OCI-LY1 (cell line): ENCODE data around the gene UBR3.

Experiments
- H2AFZ ChIP-seq: fragments of 200-600 bp; sonication (generic), shearing (Covaris generic); 2 replicates; pipeline ENCODE4 v1.6.0; 2014; ENCODE audit warnings: antibody characterized with exemption, mild to moderate bottlenecking, low read length
- H3F3A ChIP-seq: fragments of 200-600 bp; sonication (generic), shearing (Covaris generic); 2 replicates; pipeline ENCODE4 v1.6.0; 2014; ENCODE audit warnings: mild to moderate bottlenecking, antibody characterized with exemption, low read length, moderate library complexity; ENCODE audit not compliant: insufficient read depth
- H3K27ac ChIP-seq: fragments of 200-600 bp; sonication (generic); 2 replicates; pipeline ENCODE4 v1.5.1; 2014; ENCODE audit warnings: low read length, mixed run types, mild to moderate bottlenecking, low read depth; ENCODE audit not compliant: poor library complexity, severe bottlenecking
- H3K27me3 ChIP-seq: fragments of 200-600 bp; sonication (generic); 2 replicates; pipeline ENCODE4 v1.6.0; 2014; ENCODE audit warnings: antibody characterized with exemption, mild to moderate bottlenecking, low read length, moderate library complexity; ENCODE audit not compliant: insufficient read depth
- H3K36me3 ChIP-seq: fragments of 200-600 bp; sonication (generic); 2 replicates; pipeline ENCODE4 v1.6.1; 2014; ENCODE audit warnings: mild to moderate bottlenecking, antibody characterized with exemption, low read length, moderate library complexity, mixed read lengths; ENCODE audit not compliant: insufficient read depth
- H3K4me1 ChIP-seq: fragments of 200-600 bp; sonication (generic); 2 replicates; pipeline ENCODE4 v1.5.1; 2014; ENCODE audit warnings: mild to moderate bottlenecking, low read length, moderate library complexity; ENCODE audit not compliant: insufficient read depth, severe bottlenecking
- H3K4me2 ChIP-seq: fragments of 200-600 bp; sonication (generic), shearing (Covaris generic); 2 replicates; pipeline ENCODE4 v1.6.1; 2014; ENCODE audit warnings: low read length
- H3K4me3 ChIP-seq: fragments of 200-600 bp; sonication (generic); 2 replicates; pipeline ENCODE4 v1.5.1; 2014; ENCODE audit warnings: low read length, low read depth, mild to moderate bottlenecking, mixed read lengths; ENCODE audit not compliant: poor library complexity, severe bottlenecking
- H3K79me2 ChIP-seq: fragments of 200-600 bp; shearing (Covaris generic); 2 replicates; pipeline ENCODE4 v1.6.1; 2016; ENCODE audit warnings: mixed run types, low read length, mixed read lengths; ENCODE audit not compliant: insufficient read depth
- H3K9ac ChIP-seq: fragments of 200-600 bp; sonication (generic), shearing (Covaris generic); 2 replicates; pipeline ENCODE4 v1.6.1; 2014; ENCODE audit warnings: mild to moderate bottlenecking, low read length, mixed read lengths
- H3K9me2 ChIP-seq: fragments of 200-600 bp; sonication (generic), shearing (Covaris generic); 2 replicates; pipeline ENCODE4 v1.6.1; 2014; ENCODE audit warnings: low read depth, mild to moderate bottlenecking, low read length, mixed read lengths
- H3K9me3 ChIP-seq: fragments of 200-600 bp; shearing (Covaris generic); 2 replicates; pipeline ENCODE4 v1.6.1; 2014; ENCODE audit warnings: low read length, mixed read lengths
- H4K20me1 ChIP-seq: fragments of 200-600 bp; sonication (generic), shearing (Covaris generic); 2 replicates; pipeline ENCODE4 v1.6.0; 2016; ENCODE audit warnings: mild to moderate bottlenecking, low read length; ENCODE audit not compliant: insufficient read depth
- EZH2 ChIP-seq: fragments of 200-600 bp; sonication (generic), shearing (Covaris generic); IDR thresholded peaks from 2 replicates; pipeline ENCODE4 v1.8.0; 2017; ENCODE audit warnings: borderline replicate concordance, mixed run types, mild to moderate bottlenecking, antibody characterized with exemption, low read length, moderate library complexity, mixed read lengths
- TF ChIP-seq, protein P1 (sequence below): fragments of 200-600 bp; sonication (generic), shearing (Covaris generic); IDR thresholded peaks from 2 replicates; pipeline ENCODE4 v1.5.1; 2017; ENCODE audit warnings: mild to moderate bottlenecking, antibody characterized with exemption, low read length, moderate library complexity, mixed read lengths

The UBR3 gene

DNA sequence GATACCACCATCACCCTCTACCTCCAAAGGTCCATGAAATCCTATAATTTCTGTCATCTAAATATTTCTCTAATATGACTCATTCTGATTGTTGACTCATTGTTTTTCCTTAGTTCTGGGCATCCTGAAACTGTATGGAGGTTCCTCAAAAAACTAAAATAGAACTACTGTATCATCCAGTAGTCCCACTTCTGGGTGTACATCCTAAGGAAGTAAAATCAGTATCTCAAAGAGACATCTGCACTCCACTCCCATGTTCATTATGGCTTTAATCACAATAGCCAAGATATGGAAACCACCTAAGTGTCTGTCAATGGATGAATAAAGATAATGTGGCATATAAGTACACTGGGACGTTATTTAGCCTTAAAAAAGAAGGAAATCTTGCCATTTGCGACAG is 224.9 kb downstream of the UBR3 start:
- no peak overlapping the region for H3K4me2 ChIP-seq
- no peaks in the 10 kb centered on the region for H3K9me2 ChIP-seq
- no peaks in the 10 kb centered on the region for H3K79me2 ChIP-seq
- no peak overlapping the region for H3K27ac ChIP-seq
- TF ChIP-seq, protein P1, sequence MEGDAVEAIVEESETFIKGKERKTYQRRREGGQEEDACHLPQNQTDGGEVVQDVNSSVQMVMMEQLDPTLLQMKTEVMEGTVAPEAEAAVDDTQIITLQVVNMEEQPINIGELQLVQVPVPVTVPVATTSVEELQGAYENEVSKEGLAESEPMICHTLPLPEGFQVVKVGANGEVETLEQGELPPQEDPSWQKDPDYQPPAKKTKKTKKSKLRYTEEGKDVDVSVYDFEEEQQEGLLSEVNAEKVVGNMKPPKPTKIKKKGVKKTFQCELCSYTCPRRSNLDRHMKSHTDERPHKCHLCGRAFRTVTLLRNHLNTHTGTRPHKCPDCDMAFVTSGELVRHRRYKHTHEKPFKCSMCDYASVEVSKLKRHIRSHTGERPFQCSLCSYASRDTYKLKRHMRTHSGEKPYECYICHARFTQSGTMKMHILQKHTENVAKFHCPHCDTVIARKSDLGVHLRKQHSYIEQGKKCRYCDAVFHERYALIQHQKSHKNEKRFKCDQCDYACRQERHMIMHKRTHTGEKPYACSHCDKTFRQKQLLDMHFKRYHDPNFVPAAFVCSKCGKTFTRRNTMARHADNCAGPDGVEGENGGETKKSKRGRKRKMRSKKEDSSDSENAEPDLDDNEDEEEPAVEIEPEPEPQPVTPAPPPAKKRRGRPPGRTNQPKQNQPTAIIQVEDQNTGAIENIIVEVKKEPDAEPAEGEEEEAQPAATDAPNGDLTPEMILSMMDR, result no peak
- H3K27me3 ChIP-seq, result no peaks in the 10 kb centered on the region
- no peaks in the 10 kb centered on the region for H3K36me3 ChIP-seq
- no peaks in the 10 kb centered on the region for H3F3A ChIP-seq
- no peaks in the 10 kb centered on the region for H3K4me1 ChIP-seq
- no peaks in the 10 kb centered on the region for H4K20me1 ChIP-seq
- no peak overlapping the region for H2AFZ ChIP-seq
- no peak overlapping the region for H3K4me3 ChIP-seq
- no peak overlapping the region for H3K9ac ChIP-seq
- H3K9me3 ChIP-seq, result no peaks in the 10 kb centered on the region

DNA sequence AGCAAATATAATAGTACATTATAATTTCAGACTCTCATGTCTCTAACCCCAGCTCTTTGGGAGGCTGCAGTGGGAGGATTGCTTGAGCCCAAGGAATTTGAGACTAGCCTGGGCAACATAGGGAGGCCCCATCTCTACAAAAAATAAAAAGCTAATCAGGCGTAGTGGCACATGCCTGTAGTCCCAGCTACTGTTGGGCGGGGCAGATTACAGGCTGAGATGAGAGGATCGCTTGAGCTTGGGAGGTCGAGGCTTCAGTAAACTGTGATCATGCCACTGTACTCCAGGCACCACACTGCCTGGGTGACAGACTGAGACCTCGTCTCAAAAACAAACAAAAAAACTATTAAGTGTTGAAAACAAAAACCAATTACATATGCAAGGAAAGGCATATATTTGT is 227.7 kb downstream of the UBR3 start:
- Histone ChIP-seq H3K27ac (no peak overlapping the region), H3K9me3 (no peaks in the 10 kb centered on the region), H3K4me1 (no peaks in the 10 kb centered on the region), H3K27me3 (no peaks in the 10 kb centered on the region), H3K9ac (no peak overlapping the region), H3K4me2 (no peak overlapping the region), H3F3A (no peaks in the 10 kb centered on the region), H3K9me2 (no peaks in the 10 kb centered on the region; the same call in 1 of the 2 replicates), H2AFZ (no peak overlapping the region), H3K4me3 (no peak overlapping the region), H4K20me1 (no peaks in the 10 kb centered on the region), H3K79me2 (no peaks in the 10 kb centered on the region), H3K36me3 (no peaks in the 10 kb centered on the region)
- TF ChIP-seq, protein P1, result no peak
- TF ChIP-seq EZH2, result no peak

DNA sequence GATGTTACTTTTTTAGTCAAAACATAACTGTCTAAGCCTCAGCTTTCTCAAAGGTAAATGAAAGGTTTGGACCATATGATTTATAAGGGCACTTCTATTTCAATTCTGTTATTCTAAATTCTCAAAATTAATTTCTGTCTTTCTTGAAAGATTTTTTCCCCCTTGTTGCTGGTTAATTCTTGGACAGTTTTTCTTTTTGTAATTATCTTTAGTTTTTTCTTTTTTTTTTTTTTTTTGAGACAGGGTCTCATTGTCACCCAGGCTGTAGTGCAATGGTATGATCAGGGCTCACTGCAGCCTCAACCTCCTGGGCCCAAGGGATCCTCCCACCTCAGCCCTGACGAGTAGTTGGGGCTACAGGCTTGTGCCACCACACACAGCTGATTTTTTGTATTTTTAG is 229.6 kb downstream of the UBR3 start:
- TF ChIP-seq EZH2, result no peak
- TF ChIP-seq, protein P1, result no peak
- H3K36me3 ChIP-seq, result peaks cover 8% of the 10 kb centered on the region; the same call in 1 of the 2 replicates

More for the DNA sequence above, 229.6 kb downstream of the UBR3 start:
- Histone ChIP-seq H3K4me1 (no peaks in the 10 kb centered on the region), H3K4me2 (no peak overlapping the region), H3K9me2 (no peaks in the 10 kb centered on the region; the same call in 1 of the 2 replicates), H4K20me1 (no peaks in the 10 kb centered on the region), H3K27me3 (no peaks in the 10 kb centered on the region), H3F3A (no peaks in the 10 kb centered on the region), H2AFZ (no peak overlapping the region), H3K9ac (no peak overlapping the region), H3K27ac (no peak overlapping the region), H3K79me2 (no peaks in the 10 kb centered on the region), H3K4me3 (no peak overlapping the region), H3K9me3 (no peaks in the 10 kb centered on the region)
